HepG2 (cell line): ENCODE results near the gene KCND3. TPM values are rescaled to one million over a fixed set of nuclear protein-coding genes. Genes with fewer than 3 reads are reported as not detected.

Experiments used
- ATAC-seq: fragments of 200-7000 bp; cut with Tn5 transposase; 3 replicates; pipeline ENCODE4 v1.9.1; 2020; ENCODE audit warnings: mild to moderate bottlenecking, moderate library complexity
- BruUV-seq: library from RNA; stranded (reverse); fragments of 400-500 nt; replicated peaks from 2 replicates; lab custom pipeline; 2021; lab: Mats Ljungman, UMichigan
- CTCF ChIA-PET: fragments of 300-600 bp; formaldehyde crosslinking; extraction: SDS; loops from one replicate; lab custom pipeline; 2021; ENCODE audit warnings: low total read pairs, inconsistent platforms, low intra/inter-chr PET ratio; lab: Yijun Ruan, JAX
- POLR2A ChIA-PET: fragments of 350-600 bp; sonication (Branson Sonifier 250); formaldehyde crosslinking; loops from one replicate; lab custom pipeline; 2020; ENCODE audit warnings: antibody characterized with exemption, inconsistent platforms; lab: Yijun Ruan, JAX
- DNase-seq: peaks from one replicate; pipeline ENCODE4 v3.0.0-alpha.2; 2015; ENCODE audit warnings: low spot score
- FAIRE-seq: peaks from 3 replicates; lab custom pipeline; 2011; peaks lifted over from hg19 to GRCh38; lab: Jason Lieb, UNC
- H2AFZ ChIP-seq: one replicate; pipeline ENCODE4 v1.6.1; 2011; ENCODE audit warnings: low read length, inconsistent platforms
- H3K27ac ChIP-seq: fragments of 300-600 bp; 3 replicates; pipeline ENCODE4 v1.8.0; 2011; ENCODE audit warnings: mixed run types, mild to moderate bottlenecking, mixed read lengths, low read length, inconsistent platforms; ENCODE audit not compliant: insufficient read depth; ENCODE audit errors: extremely low read length
- H3K27me3 ChIP-seq, 2 experiments: fragments of 200-600 bp in 1 of 2; 2 replicates in 1 of 2; 3 replicates in 1 of 2; pipeline versions ENCODE4 v1.6.0 to v1.8.0; 2011; ENCODE audit warnings: low read length in 2 of 2, mild to moderate bottlenecking in 2 of 2, moderate library complexity in 2 of 2, inconsistent platforms in 1 of 2; ENCODE audit not compliant: insufficient read depth in 2 of 2, control insufficient read depth in 1 of 2
- H3K36me3 ChIP-seq, 2 experiments: fragments of 200-600 bp in 1 of 2; replicated peaks in 1 of 2; 2 replicates in 1 of 2; 3 replicates in 1 of 2; pipeline versions ENCODE4 v1.5.1 to v1.8.0; 2011; ENCODE audit warnings: low read length in 2 of 2, inconsistent platforms in 1 of 2; ENCODE audit not compliant: insufficient read depth in 2 of 2, control insufficient read depth in 1 of 2
- H3K4me1 ChIP-seq: 2 replicates; pipeline ENCODE4 v1.5.1; 2012; ENCODE audit warnings: low read length, inconsistent platforms; ENCODE audit not compliant: insufficient read depth
- H3K4me2 ChIP-seq: 2 replicates; pipeline ENCODE4 v1.6.0; 2011; ENCODE audit warnings: low read depth, low read length, inconsistent platforms
- H3K4me3 ChIP-seq, 3 experiments: fragments of 200-600 bp in 1 of 3; sonication (generic), shearing (Covaris generic) in 1 of 3; replicated peaks in 1 of 3; 2 replicates each; pipeline ENCODE4 v1.5.1; 2011 to 2016; ENCODE audit warnings: low read length in 3 of 3, inconsistent platforms in 2 of 3, low read depth in 2 of 3, mild to moderate bottlenecking in 2 of 3, control low read depth in 1 of 3, mixed read lengths in 1 of 3; ENCODE audit not compliant: insufficient read depth in 1 of 3
- H3K79me2 ChIP-seq: one replicate; pipeline ENCODE4 v1.6.1; 2011; ENCODE audit warnings: low read length, inconsistent platforms; ENCODE audit not compliant: insufficient read depth
- H3K9ac ChIP-seq: 2 replicates; pipeline ENCODE4 v1.6.0; 2011; ENCODE audit warnings: mild to moderate bottlenecking, low read depth, low read length, inconsistent platforms; ENCODE audit not compliant: insufficient read depth
- H3K9me3 ChIP-seq: 2 replicates; pipeline ENCODE4 v1.5.1; 2012; ENCODE audit warnings: mild to moderate bottlenecking, low read length
- H4K20me1 ChIP-seq: 2 replicates; pipeline ENCODE4 v1.6.0; 2011; ENCODE audit warnings: inconsistent platforms, mild to moderate bottlenecking, low read length, moderate library complexity; ENCODE audit not compliant: insufficient read depth
- BORCS8-MEF2B ChIP-seq: sonication (generic); formaldehyde crosslinking; IDR thresholded peaks from 2 replicates; pipeline ENCODE4 v1.8.0; 2022; ENCODE audit warnings: mild to moderate bottlenecking, missing genetic modification reagents
- HNF4A ChIP-seq: sonication (generic); formaldehyde crosslinking; IDR thresholded peaks from 2 replicates; pipeline ENCODE4 v1.4.0; 2020; ENCODE audit warnings: missing genetic modification reagents
- POGZ ChIP-seq: sonication (generic); formaldehyde crosslinking; IDR thresholded peaks from 2 replicates; pipeline ENCODE4 v1.4.0; 2020; ENCODE audit warnings: mild to moderate bottlenecking, missing genetic modification reagents
- SOX5 ChIP-seq: IDR thresholded peaks from 2 replicates; pipeline ENCODE4 v1.6.1; 2016; ENCODE audit warnings: borderline replicate concordance
- TEAD3 ChIP-seq: optimal IDR thresholded peaks from 2 replicates; pipeline ENCODE3; 2016; ENCODE audit warnings: borderline replicate concordance
- ZNF343 ChIP-seq: sonication (generic); formaldehyde crosslinking; IDR thresholded peaks from 2 replicates; pipeline ENCODE4 v1.4.0; 2020; ENCODE audit warnings: mild to moderate bottlenecking, missing genetic modification reagents
- ZNF431 ChIP-seq: sonication (generic); formaldehyde crosslinking; IDR thresholded peaks from 2 replicates; pipeline ENCODE4 v1.9.0; 2022; ENCODE audit warnings: missing genetic modification reagents, low read depth, mild to moderate bottlenecking, borderline replicate concordance
- ZNF567 ChIP-seq: sonication (generic); formaldehyde crosslinking; IDR thresholded peaks from 2 replicates; pipeline ENCODE4 v1.8.1; 2023; ENCODE audit warnings: mild to moderate bottlenecking, missing genetic modification reagents, borderline replicate concordance
- WGBS: methylation state at CpG from one replicate; pipeline ENCODE4 v1.1.6; 2017; ENCODE audit warnings: low lambda C conversion rate; 5-methylcytosine and 5-hydroxymethylcytosine counted together
- in situ Hi-C: cut with HindIII; loops from 2 replicates; pipeline ENCODE4 v1.10.0; 2017; ENCODE audit warnings: low pct_unique_long_range_greater_than_20kb; ENCODE audit not compliant: extremely low pct_ligation_motif_present
- intact Hi-C: fragments of 100-400 bp; cut with micrococcal nuclease; formaldehyde crosslinking; loops from one replicate; pipeline ENCODE4 v1.10.0; 2022; ENCODE audit not compliant: unreplicated experiment
- polyA plus RNA-seq, 8 experiments: library from polyadenylated mRNA; depleted of rRNA in 3 of 8; stranded (reverse) in 7 of 8; unstranded in 1 of 8; fragments of >200 nt; fragmentation: Illumina TruSeq in 4 of 8; extraction: Trizol in 4 of 8; gene quantifications; 2 replicates each; pipeline versions ENCODE4 v1.2.1 to v1.2.3, GENCODE V29; 2011 to 2016; ENCODE audit warnings: low read depth in 4 of 8, missing spikeins in 1 of 8, mixed read lengths in 1 of 8; ENCODE audit not compliant: insufficient read depth in 1 of 8
- total RNA-seq, 5 experiments: library from RNA; depleted of rRNA; stranded (reverse); fragments of >200 nt; fragmentation: Illumina TruSeq; extraction: Trizol; gene quantifications; 2 replicates each; pipeline ENCODE4 v1.2.3, GENCODE V29; 2016; ENCODE audit warnings: low read depth in 1 of 5
- TF ChIP-seq, protein P1 (sequence below): sonication (generic); formaldehyde crosslinking; IDR thresholded peaks from 2 replicates; pipeline ENCODE4 v1.4.0; 2020; ENCODE audit warnings: mild to moderate bottlenecking, missing genetic modification reagents
- TF ChIP-seq, protein P2 (sequence below): sonication (generic); formaldehyde crosslinking; conservative IDR thresholded peaks from 2 replicates; pipeline ENCODE4 v1.8.1; 2023; ENCODE audit warnings: missing genetic modification reagents
- TF ChIP-seq, protein P3 (sequence below): sonication (generic); formaldehyde crosslinking; IDR thresholded peaks from 2 replicates; pipeline ENCODE4 v1.8.1; 2023; ENCODE audit warnings: mild to moderate bottlenecking, missing genetic modification reagents, borderline replicate concordance

KCND3 gene
- total and polyA plus RNA-seq, 2 of the 13 experiments (the other 11 are each of a cell fraction or from before 2014, with no cell fraction given) = 0.04 TPM; not detected in 1

DNA sequence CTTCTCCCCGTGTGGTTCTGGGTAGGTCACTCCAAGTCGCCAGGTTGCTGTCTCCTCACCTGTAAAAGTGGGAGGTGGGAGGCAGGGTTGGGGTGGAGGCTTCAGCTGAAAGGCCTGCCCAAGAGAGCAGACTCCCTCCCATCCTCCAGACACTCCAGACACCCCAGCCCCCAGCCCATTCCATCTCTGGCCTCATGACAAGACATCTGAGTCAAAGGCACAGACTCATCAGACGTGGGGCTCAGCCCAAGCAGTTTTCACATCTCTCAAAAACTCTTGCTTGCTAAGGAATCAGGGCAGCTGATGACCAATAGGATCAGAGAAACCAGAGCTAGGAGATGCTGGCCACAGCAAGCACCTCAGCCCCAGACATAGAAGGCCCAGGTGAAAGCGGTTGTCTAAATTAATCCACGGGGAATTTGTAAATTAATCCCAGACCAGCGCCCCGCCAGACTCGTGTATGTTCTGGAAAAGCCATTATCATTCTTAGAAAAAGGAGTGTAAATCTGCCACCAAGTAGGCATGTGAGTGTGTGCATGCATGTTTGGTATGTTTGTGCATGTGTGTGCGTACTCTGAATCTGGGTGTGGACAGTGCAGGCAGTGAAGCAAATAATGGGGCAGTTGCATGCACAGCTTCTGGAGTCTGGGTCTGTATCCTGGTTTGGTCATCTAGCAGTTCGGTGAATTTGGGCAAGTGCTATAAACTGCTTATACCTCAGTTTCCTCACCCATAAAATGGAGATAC lies 55.2 kb downstream of the KCND3 start:
- Histone ChIP-seq H3K36me3 (no peaks in the 10 kb centered on the region), H2AFZ (no peak overlapping the region), H3K9ac (no peak overlapping the region), H3K27me3 (peaks cover 0 to 4% of the 10 kb centered on the region in 2 experiments; a peak in 1 of 5 replicates), H3K27ac (no peak overlapping the region), H3K79me2 (no peaks in the 10 kb centered on the region), H3K4me3 (no peak overlapping the region), H3K9me3 (no peaks in the 10 kb centered on the region), H3K4me1 (no peaks in the 10 kb centered on the region), H3K4me2 (no peak overlapping the region), H4K20me1 (no peaks in the 10 kb centered on the region)
- intact Hi-C loops = no loop called here
- 21% methylated on average over 10 of the region's 10 CpGs for WGBS
- no peak for TF ChIP-seq TEAD3 (CRISPR knock-in tag)
- no peak for TF ChIP-seq SOX5 (CRISPR knock-in tag)
- TF ChIP-seq, protein P1, sequence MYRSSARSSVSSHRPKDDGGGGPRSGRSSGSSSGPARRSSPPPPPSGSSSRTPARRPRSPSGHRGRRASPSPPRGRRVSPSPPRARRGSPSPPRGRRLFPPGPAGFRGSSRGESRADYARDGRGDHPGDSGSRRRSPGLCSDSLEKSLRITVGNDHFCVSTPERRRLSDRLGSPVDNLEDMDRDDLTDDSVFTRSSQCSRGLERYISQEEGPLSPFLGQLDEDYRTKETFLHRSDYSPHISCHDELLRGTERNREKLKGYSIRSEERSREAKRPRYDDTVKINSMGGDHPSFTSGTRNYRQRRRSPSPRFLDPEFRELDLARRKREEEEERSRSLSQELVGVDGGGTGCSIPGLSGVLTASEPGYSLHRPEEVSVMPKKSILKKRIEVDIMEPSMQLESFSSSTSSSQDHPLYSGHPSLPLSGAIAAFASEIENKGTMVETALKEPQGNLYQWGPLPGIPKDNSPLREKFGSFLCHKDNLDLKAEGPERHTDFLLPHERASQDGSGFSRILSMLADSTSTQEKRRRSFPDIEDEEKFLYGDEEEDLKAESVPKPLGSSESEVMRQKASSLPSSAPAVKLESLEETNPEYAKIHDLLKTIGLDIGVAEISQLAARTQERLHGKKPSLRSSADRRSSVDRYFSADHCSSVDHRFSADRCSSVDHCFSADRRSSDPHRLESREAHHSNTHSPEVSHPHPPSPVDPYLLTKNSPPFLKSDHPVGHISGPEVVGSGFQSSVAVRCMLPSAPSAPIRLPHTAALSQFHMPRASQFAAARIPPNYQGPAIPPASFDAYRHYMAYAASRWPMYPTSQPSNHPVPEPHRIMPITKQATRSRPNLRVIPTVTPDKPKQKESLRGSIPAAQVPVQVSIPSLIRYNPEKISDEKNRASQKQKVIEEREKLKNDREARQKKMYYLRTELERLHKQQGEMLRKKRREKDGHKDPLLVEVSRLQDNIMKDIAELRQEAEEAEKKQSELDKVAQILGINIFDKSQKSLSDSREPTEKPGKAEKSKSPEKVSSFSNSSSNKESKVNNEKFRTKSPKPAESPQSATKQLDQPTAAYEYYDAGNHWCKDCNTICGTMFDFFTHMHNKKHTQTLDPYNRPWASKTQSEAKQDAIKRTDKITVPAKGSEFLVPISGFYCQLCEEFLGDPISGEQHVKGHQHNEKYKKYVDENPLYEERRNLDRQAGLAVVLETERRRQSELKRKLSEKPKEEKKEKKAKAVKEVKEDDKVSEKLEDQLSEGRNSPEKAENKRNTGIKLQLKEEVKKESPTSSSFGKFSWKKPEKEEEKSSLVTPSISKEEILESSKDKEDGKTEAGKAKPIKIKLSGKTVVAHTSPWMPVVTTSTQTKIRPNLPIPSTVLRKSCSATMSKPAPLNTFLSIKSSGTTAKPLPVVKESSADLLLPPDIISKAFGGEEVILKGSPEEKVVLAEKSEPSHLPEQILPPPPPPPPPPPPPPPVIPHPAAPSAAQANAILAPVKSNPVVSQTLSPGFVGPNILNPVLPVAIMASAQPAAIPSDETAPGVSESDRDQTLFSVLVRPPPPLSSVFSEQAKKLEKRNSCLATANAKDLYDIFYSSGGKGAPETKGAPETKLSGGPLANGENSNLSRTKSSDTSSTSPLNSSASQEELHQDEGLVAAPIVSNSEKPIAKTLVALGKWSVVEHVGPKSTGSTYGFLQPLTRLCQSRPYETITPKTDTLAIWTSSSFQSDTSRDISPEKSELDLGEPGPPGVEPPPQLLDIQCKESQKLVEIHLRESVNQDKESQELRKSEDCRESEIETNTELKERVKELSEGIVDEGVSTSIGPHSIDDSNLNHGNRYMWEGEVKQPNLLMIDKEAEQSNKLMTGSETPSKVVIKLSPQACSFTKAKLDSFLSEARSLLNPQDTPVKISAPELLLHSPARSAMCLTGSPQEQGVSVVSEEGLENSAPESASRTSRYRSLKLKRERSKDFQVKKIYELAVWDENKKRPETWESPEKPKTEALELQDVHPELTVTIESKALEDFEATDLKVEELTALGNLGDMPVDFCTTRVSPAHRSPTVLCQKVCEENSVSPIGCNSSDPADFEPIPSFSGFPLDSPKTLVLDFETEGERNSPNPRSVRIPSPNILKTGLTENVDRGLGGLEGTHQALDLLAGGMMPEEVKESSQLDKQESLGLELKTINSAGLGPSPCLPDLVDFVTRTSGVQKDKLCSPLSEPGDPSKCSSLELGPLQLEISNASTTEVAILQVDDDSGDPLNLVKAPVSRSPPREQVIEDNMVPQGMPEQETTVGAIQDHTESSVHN (CRISPR knock-in tag) = no peak
- TF ChIP-seq ZNF343 (CRISPR knock-in tag) = no peak
- TF ChIP-seq, protein P2, sequence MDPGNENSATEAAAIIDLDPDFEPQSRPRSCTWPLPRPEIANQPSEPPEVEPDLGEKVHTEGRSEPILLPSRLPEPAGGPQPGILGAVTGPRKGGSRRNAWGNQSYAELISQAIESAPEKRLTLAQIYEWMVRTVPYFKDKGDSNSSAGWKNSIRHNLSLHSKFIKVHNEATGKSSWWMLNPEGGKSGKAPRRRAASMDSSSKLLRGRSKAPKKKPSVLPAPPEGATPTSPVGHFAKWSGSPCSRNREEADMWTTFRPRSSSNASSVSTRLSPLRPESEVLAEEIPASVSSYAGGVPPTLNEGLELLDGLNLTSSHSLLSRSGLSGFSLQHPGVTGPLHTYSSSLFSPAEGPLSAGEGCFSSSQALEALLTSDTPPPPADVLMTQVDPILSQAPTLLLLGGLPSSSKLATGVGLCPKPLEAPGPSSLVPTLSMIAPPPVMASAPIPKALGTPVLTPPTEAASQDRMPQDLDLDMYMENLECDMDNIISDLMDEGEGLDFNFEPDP (CRISPR knock-in tag) = no peak
- TF ChIP-seq ZNF567 (CRISPR knock-in tag) = no peak
- TF ChIP-seq HNF4A (CRISPR knock-in tag) = no peak
- TF ChIP-seq BORCS8-MEF2B (CRISPR knock-in tag) = no peak
- no peak for TF ChIP-seq POGZ (CRISPR knock-in tag)
- no peak for TF ChIP-seq ZNF431
- TF ChIP-seq, protein P3, sequence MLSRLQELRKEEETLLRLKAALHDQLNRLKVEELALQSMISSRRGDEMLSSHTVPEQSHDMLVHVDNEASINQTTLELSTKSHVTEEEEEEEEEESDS = no peak
- ATAC-seq = no peak
- in situ Hi-C loops = no loop called here
- BruUV-seq = no TSS peak
- ChIA-PET CTCF (no interaction called here), POLR2A (no interaction called here)
- DNase-seq = no peak
- FAIRE-seq = no peak
